Activated CD4-positive, alpha-beta memory T cell treated with anti-CD3 and anti-CD28 coated beads, Interleukin-2, amount 10 ng/mL, durations not matched to agents 7 days and 5 days (primary cell): ENCODE results near the gene CRIP2. TPM values are rescaled to one million over a fixed set of nuclear protein-coding genes. Genes with fewer than 3 reads are reported as not detected.

Source experiments
- CTCF ChIA-PET: fragments of 350-600 bp; sonication (Branson Sonifier 250); formaldehyde crosslinking; loops from one replicate; lab custom pipeline; 2021; ENCODE audit warnings: antibody characterized with exemption, inconsistent platforms; lab: Charles Lee
- POLR2A ChIA-PET: fragments of 350-600 bp; sonication (Branson Sonifier 250); formaldehyde crosslinking; loops from one replicate; lab custom pipeline; 2021; ENCODE audit warnings: antibody characterized with exemption; lab: Charles Lee
- DNase-seq: peaks from one replicate; pipeline ENCODE4 v3.0.0-alpha.2; 2020
- H3K27ac Mint-ChIP-seq: one replicate; pipeline ENCODE4 v1.8.0; 2021; ENCODE audit warnings: mild to moderate bottlenecking, mixed read lengths
- H3K27me3 Mint-ChIP-seq: one replicate; pipeline ENCODE4 v1.8.0; 2021; ENCODE audit warnings: mixed read lengths
- H3K36me3 Mint-ChIP-seq: one replicate; pipeline ENCODE4 v1.8.0; 2021; ENCODE audit warnings: low read depth, mixed read lengths
- H3K4me1 Mint-ChIP-seq: one replicate; pipeline ENCODE4 v1.8.0; 2021; ENCODE audit warnings: mixed read lengths
- H3K4me3 Mint-ChIP-seq: one replicate; pipeline ENCODE4 v1.8.0; 2021; ENCODE audit warnings: mild to moderate bottlenecking, mixed read lengths
- H3K9me3 Mint-ChIP-seq: one replicate; pipeline ENCODE4 v1.8.0; 2021; ENCODE audit warnings: mixed read lengths
- total RNA-seq, 2 experiments: library from RNA; stranded (reverse); gene quantifications; one replicate each; pipeline ENCODE4 v1.2.3, GENCODE V29; 2021

The CRIP2 gene
- total RNA-seq, 2 experiments from 2014 or later, result 1.8 to 1.9 TPM

DNA sequence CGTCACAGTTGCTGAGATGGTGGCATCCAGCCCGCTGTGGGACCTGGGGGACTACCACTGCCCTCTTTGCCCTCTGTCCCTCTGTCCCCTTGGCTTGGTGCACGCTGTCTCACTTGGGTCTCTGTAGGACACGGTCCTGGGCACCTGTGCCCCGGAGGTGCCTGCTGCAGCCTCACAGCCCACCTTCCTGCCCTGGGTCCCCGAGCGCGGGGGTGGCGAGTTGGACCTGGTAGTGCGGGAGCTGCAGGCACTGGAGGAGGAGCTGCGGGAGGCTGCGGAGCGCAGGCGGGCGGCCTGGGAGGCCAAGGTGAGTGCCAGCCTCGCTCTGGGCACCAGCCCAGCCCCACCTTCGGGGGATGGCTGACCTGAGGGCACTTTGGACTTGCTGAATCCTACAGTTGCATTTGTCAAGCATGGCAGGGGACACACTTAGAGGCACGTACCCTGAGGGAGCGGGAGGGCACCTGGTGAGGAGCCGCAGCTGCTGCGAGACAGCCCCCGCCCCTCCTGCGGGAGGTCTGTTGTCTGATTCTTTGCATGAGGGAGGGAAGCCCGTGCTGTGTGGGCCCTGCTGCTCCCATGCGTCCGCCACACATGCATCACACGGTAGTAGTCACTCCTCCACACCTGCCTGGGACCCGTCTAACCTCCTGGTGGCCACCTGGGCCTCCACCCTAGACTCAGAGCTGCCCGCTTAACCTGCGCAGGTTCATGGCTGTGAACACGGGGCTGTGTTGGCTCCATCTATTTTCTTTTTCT, 23.2 kb downstream of the CRIP2 start:
- Mint-ChIP-seq H3K9me3 (no peaks in the 10 kb centered on the region), H3K27ac (no peak overlapping the region), H3K4me3 (no peak overlapping the region), H3K36me3 (peaks cover 3% of the 10 kb centered on the region), H3K4me1 (peaks cover 2% of the 10 kb centered on the region), H3K27me3 (no peaks in the 10 kb centered on the region)
- POLR2A ChIA-PET, result interaction anchor here (1.3 kb wide), 1 partner anchor 16 kb away, joined by 3 read pairs; no protein-coding TSS in a partner anchor
- DNase-seq, result no peak
- CTCF ChIA-PET, result no interaction called here

DNA sequence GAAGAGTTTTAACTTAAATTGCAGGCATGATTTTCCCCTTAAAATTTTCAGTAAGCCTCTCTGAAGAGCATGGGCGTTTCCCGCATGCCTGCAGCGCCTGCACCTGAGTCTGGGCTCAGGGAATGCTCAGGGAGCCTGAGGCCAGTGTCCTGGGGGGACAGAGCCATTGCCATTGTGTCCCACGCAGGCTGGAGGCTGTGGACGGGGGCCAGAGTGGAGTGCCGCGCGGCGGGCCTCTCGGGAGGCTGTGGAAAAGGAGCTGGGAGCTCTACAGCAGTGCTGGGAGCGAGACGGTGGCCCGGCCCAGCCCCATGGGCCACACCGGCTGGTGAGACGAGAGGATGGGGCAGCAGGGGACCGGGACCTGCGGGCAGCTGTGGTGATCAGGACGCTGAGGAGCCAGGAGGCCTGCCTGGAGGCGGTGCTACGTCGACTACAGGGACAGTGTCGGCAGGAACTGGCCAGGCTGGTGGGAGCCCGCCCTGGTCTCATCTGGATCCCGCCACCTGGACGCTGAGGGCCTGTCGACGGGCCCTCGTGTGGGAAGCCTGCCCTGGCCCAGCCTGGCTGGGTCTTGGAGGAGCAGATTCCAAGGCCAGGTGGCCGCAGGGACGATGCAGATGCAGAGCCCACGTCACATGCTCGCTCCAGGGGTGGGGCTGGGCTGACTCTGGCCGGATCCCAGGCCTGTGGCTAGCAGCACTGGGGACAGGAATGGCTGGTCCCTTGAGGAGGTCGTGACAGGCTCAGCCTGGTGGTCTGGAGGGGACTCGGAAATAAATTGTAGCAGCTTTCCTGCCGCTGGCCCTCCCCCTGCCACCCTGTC, 24.0 kb downstream of the CRIP2 start:
- Mint-ChIP-seq H3K36me3 (no peaks in the 10 kb centered on the region), H3K4me1 (no peaks in the 10 kb centered on the region), H3K9me3 (no peaks in the 10 kb centered on the region), H3K27me3 (no peaks in the 10 kb centered on the region), H3K4me3 (no peak overlapping the region), H3K27ac (no peak overlapping the region)
- POLR2A ChIA-PET, result no interaction called here
- CTCF ChIA-PET, result no interaction called here
- no peak for DNase-seq

DNA sequence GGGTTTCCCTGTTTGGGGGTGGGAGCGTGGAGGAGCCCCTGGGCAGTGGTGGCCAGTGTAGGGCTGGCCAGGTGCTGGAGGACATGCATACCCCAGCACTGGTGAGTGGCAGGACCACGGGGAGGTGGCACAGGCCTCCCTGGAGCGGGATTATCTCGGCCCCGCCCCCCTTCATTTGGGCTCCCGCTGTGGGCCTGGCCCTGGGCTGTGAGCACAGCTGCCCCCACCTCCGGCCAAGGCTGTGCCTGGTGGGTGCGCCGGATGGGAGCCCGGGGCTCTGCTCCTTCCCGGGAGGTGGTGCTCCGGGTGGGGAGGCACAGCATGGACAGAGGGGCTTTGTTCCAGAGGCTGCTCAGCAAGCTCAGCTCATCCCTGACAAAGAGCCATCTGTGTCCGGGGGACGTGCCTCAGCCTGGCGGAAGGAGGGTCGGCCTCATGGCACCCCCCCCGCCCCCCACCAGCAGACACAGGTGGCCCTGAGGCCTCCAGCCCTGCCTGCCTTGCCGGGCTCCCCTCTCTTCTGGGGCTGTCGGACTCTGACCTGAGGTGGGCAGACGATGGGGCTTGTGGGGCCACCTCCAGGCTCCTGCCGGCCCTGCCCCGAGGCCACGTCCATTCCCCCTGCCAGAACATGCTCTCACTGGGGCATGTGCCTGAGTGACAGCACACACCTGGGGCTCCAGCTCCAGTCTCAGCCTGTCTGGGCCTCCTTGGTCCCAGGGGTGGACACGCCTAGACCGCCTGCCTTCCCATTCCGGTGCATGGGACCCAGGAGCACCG, 24.8 kb downstream of the CRIP2 start:
- no peak for DNase-seq
- Mint-ChIP-seq H3K27ac (no peak overlapping the region), H3K27me3 (no peaks in the 10 kb centered on the region), H3K9me3 (no peaks in the 10 kb centered on the region), H3K4me1 (no peaks in the 10 kb centered on the region), H3K4me3 (no peak overlapping the region), H3K36me3 (no peaks in the 10 kb centered on the region)
- ChIA-PET CTCF (no interaction called here), POLR2A (interaction anchor here (3.6 kb wide), 1 partner anchor 8 kb away, joined by 14 read pairs; the partner anchor contains the start of gene TEDC1)

- H3K9me3 Mint-ChIP-seq, result no peaks in the 10 kb centered on the region
- no peak overlapping the region for H3K4me3 Mint-ChIP-seq
- H3K4me1 Mint-ChIP-seq, result no peaks in the 10 kb centered on the region
- no peak overlapping the region for H3K27ac Mint-ChIP-seq
- DNase-seq, result no peak
- CTCF ChIA-PET, result no interaction called here
- POLR2A ChIA-PET, result interaction anchor here (3.6 kb wide), 1 partner anchor 9 kb away, joined by 14 read pairs; the partner anchor contains the start of gene TEDC1
- no peaks in the 10 kb centered on the region for H3K27me3 Mint-ChIP-seq
- no peaks in the 10 kb centered on the region for H3K36me3 Mint-ChIP-seq
Observed at GRCh38 chr14:105500036-105500725, 25.6 kb downstream of the CRIP2 start.

GRCh38 chr14:105500726-105501101, 26.1 kb downstream of the CRIP2 start:
- POLR2A ChIA-PET, result interaction anchor here (3.6 kb wide), 1 partner anchor 9 kb away, joined by 14 read pairs; the partner anchor contains the start of gene TEDC1
- no peaks in the 10 kb centered on the region for H3K36me3 Mint-ChIP-seq
- H3K27ac Mint-ChIP-seq, result no peak overlapping the region
- no peaks in the 10 kb centered on the region for H3K4me1 Mint-ChIP-seq
- H3K9me3 Mint-ChIP-seq, result no peaks in the 10 kb centered on the region
- DNase-seq, result no peak
- CTCF ChIA-PET, result no interaction called here
- no peak overlapping the region for H3K4me3 Mint-ChIP-seq
- no peaks in the 10 kb centered on the region for H3K27me3 Mint-ChIP-seq

DNA sequence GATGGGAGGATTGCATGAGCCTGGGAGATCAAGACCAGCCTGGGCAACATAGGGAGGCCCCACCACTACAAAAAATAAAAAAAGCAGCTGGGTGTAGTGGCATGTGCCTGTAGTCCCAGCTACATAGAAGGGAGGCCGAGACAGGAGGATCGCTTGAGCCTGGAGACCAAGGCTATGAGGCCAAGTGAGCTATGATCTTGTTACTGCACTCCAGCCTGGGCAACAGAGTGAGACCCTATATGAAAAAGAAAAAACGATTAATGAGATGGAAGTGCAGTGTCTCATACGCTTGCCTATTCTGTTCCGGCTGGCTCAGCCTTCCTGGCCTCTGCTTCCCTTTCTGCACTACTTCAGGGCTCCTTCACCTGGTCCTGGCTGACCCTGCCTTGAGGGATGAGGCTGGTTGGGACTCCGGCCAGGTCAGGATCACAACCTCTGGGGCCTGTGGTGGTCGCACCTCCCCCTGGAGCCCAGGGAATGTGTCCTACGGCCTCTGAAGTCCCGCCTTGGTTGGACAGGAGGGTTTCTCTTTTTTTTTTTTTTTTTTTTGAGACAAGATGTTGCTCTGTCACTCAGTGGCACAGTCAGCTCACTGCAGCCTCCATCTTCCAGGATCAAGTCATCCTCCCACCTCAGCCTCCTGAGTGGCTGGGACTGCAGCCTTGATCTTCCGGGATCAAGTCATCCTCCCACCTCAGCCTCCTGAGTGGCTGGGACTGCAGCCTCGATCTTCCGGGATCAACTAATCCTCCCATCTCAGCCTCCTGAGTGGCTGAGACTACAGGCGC, 27.1 kb downstream of the CRIP2 start:
- Mint-ChIP-seq H3K36me3 (no peaks in the 10 kb centered on the region), H3K27me3 (no peaks in the 10 kb centered on the region), H3K4me3 (no peak overlapping the region), H3K4me1 (no peaks in the 10 kb centered on the region), H3K9me3 (no peaks in the 10 kb centered on the region), H3K27ac (no peak overlapping the region)
- POLR2A ChIA-PET, result interaction anchor here (0.8 to 3.6 kb wide), 3 partner anchors 10 to 45 kb away, joined by 3 to 14 read pairs (median 3); partner anchors contain the start of gene TEDC1
- CTCF ChIA-PET, result no interaction called here
- no peak for DNase-seq

DNA sequence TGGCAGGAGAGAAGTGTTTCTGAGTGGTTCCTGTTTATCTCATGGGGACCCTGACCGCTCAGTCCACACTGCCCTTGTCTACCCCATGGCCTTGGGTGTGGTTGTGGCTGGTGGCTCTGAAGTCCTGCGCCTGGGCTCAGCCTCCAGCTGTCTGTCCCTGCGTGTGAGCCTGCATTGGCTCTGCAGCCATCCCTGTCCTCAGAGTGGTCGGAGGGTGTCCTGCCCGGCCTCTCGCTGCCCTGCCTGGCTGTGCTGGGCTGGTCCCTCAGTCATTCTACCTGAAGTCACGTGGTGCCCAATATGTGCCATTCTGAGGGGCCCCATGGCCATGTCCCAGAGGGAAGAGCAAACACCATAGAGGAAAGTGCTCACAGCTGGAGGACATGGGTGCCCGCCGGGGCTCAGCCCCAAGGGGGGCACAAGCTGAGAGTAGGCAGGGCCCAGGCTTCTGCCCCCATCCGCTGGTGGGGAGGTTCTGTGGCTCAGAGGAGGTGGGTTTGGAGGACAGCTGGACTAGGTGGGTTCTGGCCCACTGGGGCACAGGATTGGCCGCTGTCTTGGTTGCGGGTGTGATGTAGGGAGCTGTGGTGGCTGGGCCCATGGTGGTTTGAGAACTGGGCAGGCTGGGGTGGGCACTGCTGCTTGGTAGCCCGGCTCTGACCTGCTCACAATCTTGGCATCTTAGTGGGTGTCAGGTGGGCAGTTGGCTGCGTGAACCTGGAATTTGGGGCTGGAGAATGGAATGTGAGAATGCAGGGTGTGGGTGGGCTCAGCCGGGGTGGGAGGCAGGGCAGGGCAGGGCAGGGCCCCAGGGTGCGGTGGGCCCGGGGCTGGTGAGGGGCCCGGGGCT, 28.1 kb downstream of the CRIP2 start:
- ChIA-PET CTCF (no interaction called here), POLR2A (interaction anchor here (1.1 to 3.6 kb wide), 2 partner anchors 11 to 22 kb away, joined by 3 to 14 read pairs; partner anchors contain the start of gene TEDC1)
- no peak for DNase-seq
- Mint-ChIP-seq H3K4me1 (peaks cover 1% of the 10 kb centered on the region), H3K36me3 (no peaks in the 10 kb centered on the region), H3K9me3 (no peaks in the 10 kb centered on the region), H3K4me3 (no peak overlapping the region), H3K27ac (no peak overlapping the region), H3K27me3 (peaks cover 2% of the 10 kb centered on the region)

DNA sequence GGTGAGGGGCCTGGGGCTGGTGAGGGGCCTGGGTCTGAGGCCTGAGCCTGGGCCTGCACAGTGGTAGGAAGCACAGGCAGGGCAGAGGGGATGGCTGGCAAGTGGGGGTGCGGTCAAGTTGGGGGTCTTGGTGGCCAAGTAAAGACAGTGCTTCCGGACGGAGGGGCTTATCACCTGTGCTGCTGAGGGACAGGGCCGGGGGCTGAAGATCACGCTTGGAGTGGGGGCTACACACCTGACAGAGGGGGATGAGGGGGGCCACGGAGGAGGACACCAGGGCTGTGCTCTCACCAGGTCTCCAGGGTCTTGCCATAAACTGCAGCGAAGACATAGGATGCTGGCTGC, 28.6 kb downstream of the CRIP2 start:
- H3K4me1 Mint-ChIP-seq, result peaks cover 5% of the 10 kb centered on the region
- no peaks in the 10 kb centered on the region for H3K9me3 Mint-ChIP-seq
- no peaks in the 10 kb centered on the region for H3K36me3 Mint-ChIP-seq
- H3K27me3 Mint-ChIP-seq, result peaks cover 6% of the 10 kb centered on the region
- ChIA-PET POLR2A (no interaction called here), CTCF (no interaction called here)
- no peak overlapping the region for H3K4me3 Mint-ChIP-seq
- DNase-seq, result no peak
- no peak overlapping the region for H3K27ac Mint-ChIP-seq

DNA sequence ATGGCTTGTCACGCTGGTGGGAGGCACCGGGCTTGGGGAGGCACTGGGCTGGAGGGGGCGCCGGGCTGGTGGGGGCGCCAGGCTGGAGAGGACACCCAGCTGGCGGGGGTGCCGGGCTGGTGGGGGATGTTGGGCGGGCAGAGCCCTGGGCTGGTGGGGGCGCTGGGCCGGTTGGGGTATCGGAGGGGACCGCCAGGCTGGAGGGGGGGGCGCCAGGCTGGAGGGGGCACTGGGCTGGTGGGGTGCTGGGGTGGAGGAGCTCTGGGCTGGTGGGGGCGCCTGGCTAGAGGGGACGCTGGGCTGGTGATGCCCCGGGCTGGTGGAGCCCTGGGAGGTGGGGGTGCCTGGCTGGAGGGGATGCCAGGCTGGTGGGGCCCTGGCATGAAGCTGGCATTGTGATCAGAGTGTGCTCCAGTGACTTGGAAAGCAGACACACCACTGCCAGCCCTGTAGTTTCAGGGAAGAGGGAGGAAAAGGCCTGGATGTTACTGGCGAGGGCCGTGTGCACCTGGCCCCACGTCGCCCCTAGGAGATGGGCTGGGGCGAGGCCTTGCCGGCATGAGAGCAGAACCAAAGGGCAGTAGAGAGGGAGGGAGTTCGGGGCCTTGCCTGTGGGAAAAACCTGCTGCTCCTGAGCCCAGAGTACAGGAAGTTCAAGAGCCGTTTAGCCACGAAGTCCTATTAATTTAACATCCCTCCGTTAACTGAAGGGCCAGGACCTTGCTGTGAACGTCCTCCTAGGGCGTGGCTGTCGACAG, 29.5 kb downstream of the CRIP2 start:
- no peak for DNase-seq
- CTCF ChIA-PET, result no interaction called here

DNA sequence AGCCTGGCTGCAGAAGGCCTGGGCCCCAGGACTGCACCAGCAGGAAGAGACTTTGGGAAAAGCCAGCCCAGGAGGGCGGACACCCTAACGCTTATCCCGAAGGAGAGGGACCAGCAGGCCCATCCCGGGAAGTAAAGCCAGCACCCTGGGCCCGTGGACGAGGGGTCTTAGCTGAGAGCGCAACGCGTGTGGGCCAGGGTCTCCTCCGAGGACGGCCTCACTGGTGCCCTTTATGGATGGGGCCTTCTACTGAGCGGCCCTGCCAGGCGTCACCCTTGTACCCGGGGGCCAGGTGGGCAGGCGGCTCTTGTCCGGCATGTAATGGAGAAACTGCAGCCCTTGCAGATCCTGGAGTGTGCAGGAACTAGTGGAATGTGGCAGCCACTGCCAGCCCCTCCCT, 30.5 kb downstream of the CRIP2 start:
- no peaks in the 10 kb centered on the region for H3K36me3 Mint-ChIP-seq
- H3K27me3 Mint-ChIP-seq, result peaks cover 11% of the 10 kb centered on the region
- H3K27ac Mint-ChIP-seq, result no peak overlapping the region
- DNase-seq, result no peak
- no peaks in the 10 kb centered on the region for H3K9me3 Mint-ChIP-seq
- no peak overlapping the region for H3K4me3 Mint-ChIP-seq
- POLR2A ChIA-PET, result no interaction called here
- CTCF ChIA-PET, result no interaction called here
- H3K4me1 Mint-ChIP-seq, result peaks cover 5% of the 10 kb centered on the region

More for the DNA sequence above, 29.5 kb downstream of the CRIP2 start:
- Mint-ChIP-seq H3K27me3 (peaks cover 11% of the 10 kb centered on the region), H3K9me3 (no peaks in the 10 kb centered on the region), H3K4me1 (peaks cover 5% of the 10 kb centered on the region), H3K27ac (no peak overlapping the region), H3K4me3 (no peak overlapping the region), H3K36me3 (no peaks in the 10 kb centered on the region)
- POLR2A ChIA-PET, result no interaction called here

DNA sequence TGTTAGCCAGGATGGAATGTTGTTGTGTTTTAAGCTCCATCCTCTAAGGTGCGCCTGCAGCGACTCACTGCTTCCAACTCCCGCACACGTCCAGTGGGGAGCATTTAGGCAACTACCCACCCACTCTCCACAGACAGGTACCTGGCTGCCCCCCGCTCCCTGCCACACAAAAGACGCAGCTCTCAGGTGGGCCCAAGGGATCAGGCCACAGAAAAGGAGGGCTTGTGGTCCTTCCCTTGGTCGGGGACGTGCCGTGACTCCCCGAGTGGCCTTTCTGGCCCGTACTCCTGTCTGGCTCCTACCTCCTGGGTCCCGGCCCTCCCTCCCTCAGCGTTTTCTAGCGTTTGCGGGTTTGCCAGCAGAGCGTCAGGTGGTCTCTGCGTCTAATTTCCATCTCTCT, 32.6 kb downstream of the CRIP2 start:
- CTCF ChIA-PET, result no interaction called here

More for the DNA sequence above, 32.6 kb downstream of the CRIP2 start:
- POLR2A ChIA-PET, result no interaction called here
- H3K4me1 Mint-ChIP-seq, result peaks cover 5% of the 10 kb centered on the region
- H3K4me3 Mint-ChIP-seq, result no peak overlapping the region
- no peaks in the 10 kb centered on the region for H3K36me3 Mint-ChIP-seq
- no peak overlapping the region for H3K27ac Mint-ChIP-seq
- no peak for DNase-seq
- H3K27me3 Mint-ChIP-seq, result peaks cover 19% of the 10 kb centered on the region
- H3K9me3 Mint-ChIP-seq, result no peaks in the 10 kb centered on the region
